HG03039 (cell line): Measurements from ENCODE around the gene ACTR3C.
"Not testable (repeated sequence)": the region's sequence is repeated elsewhere in the genome, so short reads cannot be mapped to it uniquely, and the experiment has no call there.

ENCODE experiments used
- ATAC-seq: cut with Tn5 transposase; IDR thresholded peaks from one replicate; pipeline ENCODE4 v1.9.1; 2021; ENCODE audit warnings: mild to moderate bottlenecking, moderate library complexity; ENCODE audit not compliant: unreplicated experiment

ACTR3C gene

DNA sequence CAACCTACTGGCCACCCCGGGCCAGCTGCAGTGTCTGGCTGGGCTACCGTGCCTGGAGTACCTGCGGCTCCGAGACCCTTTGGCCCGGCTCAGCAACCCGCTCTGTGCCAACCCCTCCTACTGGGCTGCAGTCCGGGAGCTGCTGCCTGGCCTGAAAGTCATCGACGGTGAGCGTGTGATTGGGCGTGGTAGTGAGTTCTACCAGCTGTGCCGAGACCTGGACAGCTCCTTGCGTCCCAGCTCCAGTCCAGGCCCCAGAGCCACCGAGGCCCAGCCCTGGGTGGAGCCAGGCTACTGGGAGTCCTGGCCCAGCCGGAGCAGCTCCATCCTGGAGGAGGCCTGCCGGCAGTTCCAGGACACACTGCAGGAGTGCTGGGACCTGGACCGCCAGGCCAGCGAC is 13.8 kb upstream of the ACTR3C start:
- ATAC-seq, result no peak

DNA sequence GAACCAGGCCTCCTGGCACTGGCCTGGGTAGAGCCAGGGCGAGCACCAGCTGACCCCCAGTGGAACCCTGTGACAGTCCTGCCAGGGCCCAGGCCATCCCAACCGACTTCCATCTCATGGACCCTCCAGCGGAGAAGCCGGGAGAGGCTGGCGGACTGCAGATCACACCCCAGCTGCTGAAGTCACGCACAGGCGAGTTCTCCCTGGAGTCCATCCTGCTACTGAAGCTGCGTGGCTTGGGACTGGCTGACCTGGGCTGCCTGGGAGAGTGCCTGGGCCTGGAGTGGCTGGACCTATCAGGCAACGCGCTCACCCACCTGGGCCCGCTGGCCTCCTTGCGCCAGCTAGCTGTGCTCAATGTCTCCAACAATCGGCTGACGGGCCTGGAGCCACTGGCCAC is 13.4 kb upstream of the ACTR3C start:
- no peak for ATAC-seq

- ATAC-seq, result no peak
Measured at GRCh38 chr7:150335774-150336112, 12.4 kb upstream of the ACTR3C start.

DNA sequence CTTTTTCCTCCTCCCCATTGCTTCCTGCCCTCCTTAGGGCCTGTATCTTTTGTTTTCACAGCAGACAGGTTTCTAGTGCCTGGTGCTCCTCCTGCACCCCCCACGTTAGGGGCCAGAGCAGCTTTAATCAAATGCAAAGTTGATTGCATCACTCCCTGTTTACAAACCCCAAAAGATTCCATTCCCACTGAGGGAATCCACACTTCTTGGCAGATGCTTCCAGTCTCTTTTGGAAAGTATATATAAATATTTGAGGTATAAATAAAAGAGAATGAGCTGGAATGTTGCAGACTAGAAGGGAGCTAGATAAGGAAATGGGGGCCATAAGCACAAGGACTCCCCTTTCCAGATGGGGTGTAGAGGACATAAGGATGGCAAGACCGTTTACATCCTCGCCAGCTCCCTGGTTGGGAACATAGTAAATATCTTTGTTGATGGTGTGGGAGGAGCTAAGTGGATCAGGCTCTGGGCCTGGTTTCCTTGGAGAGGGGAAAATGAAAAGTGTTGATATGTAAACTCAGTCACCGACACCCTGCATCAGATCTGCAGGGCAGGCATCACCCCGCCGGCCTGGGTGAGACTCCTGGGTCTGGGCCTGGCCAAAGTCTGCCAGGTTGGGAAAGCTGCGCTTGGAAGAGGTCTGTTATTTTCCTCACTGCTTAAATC is 11.9 kb upstream of the ACTR3C start:
- no peak for ATAC-seq

GRCh38 chr7:150334108-150334507 is 10.8 kb upstream of the ACTR3C start:
- ATAC-seq, result no peak

DNA sequence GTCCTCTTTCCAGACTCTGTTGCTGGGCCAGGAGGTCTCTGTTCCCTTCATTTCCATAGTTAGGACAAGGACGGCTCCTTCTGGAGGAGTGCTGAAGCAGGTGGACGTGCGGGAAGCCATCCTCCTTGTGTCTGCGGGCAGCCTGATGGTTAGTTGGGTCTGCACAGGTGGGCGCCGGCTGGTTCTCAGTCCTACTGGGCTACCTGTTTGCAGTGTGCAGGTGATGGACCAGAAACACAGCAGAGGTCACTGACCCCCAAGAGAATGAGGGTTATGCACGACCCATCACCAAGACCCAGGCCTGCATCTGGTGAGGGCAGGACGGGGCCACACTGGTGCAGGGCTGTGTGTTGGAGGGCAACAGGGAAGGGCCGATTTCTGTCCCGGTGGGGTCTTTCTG is 10.3 kb upstream of the ACTR3C start:
- no peak for ATAC-seq

- ATAC-seq, result no peak
Measured at GRCh38 chr7:150332852-150333635, 9.7 kb upstream of the ACTR3C start.

GRCh38 chr7:150330211-150330885 is 7.0 kb upstream of the ACTR3C start:
- ATAC-seq, result no peak

DNA sequence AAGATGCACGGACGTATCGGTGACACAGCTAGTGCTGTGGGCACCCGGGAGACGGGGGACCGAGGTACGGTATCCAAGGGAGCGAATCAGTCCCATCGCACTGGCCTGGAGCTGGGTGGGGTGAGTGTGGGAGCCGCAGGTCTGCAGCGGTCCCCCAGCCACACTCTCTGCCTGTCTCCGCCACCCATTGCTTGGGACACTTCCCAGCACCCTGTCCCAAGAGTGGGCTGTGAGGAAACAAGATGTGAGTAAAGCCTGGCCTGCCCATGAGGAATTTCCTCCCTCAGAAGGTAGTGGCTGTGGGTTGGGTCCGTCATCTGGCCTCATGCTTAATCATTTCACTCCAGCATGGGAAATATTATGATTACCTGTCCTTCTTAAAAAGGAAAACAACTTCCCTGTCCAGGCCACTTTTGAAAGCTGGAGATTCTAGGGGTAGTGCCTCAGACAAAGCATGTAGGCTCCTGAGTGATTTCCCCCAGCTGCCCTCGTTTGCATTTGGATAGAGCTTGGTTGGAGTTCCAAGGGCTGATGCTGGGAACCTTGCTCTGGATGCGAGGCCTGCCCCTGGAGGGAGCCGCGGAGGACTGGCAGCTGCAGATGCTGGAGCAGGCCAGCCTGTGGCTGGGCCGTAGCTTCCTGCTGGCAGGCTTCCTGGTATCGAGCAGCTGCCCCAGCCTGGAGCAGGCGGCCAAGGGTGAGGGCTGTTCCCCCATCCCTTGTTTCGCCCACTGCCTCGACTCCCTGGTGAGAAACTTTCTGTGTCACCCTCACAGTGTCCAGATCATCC is 6.2 kb upstream of the ACTR3C start:
- no peak for ATAC-seq

- no peak for ATAC-seq
Measured at GRCh38 chr7:150327308-150327707, 4.0 kb upstream of the ACTR3C start.

DNA sequence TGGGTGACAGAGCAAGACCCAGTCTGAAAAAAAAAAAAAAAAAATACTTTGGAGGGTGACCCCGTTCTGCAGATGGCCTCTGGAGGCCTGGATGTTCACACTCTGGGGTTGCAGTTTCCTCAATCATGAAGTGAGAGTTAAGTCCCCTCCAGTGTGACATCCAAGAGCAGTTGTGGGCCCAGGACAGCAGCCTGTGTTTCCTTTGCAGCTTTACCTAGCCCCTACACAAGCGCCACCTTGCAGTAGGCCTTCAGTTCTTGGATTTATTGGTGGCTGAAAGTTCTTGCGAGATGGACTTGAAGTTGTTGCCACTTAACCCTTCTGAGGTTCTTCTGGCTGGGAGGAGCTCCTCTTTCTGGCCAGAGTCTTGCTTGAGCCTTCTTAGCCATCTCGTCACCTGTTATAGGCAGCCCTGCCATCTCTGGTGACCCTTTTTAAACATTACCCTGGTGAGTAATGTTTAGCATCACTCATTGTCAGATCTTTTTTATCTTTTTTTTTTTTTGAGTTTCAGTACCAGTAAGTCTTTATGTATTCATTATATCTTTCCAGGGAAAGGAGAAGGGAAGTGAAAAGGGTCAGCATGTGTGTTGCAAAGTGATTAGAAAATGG is 3.4 kb upstream of the ACTR3C start:
- no peak for ATAC-seq

- ATAC-seq, result no peak
Measured at GRCh38 chr7:150325901-150326300, 2.6 kb upstream of the ACTR3C start.

GRCh38 chr7:150325110-150325611 is 1.8 kb upstream of the ACTR3C start:
- ATAC-seq, result no peak

DNA sequence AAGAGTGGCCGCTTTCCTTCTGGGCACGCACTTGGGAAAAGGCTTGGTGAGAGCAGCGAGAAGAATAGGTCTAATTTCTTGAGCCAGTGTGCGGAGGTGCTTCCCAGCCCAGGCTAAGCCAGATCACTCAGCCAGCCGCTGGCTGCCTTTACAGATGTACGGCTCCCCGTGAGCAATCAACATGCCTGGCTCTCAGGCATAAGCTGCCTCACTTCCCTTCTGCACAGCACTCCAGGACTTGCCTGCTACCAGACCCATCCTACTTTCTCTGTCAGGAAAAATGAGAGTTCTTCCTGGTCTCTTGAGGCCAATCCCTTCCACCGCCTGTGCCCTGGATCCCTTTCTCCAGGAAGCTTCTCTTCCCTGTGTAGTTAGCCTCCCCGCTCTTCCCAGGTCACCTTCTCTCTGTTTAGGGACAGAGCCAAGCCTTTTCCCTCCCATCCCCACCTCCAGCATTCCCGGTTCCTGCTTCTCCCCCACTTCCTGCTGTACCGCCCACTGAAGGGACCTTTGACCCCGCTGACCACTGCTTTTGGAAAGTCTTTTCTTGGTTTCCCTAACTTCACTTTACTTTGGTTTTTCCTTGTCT is 1.1 kb upstream of the ACTR3C start:
- ATAC-seq, result no peak

DNA sequence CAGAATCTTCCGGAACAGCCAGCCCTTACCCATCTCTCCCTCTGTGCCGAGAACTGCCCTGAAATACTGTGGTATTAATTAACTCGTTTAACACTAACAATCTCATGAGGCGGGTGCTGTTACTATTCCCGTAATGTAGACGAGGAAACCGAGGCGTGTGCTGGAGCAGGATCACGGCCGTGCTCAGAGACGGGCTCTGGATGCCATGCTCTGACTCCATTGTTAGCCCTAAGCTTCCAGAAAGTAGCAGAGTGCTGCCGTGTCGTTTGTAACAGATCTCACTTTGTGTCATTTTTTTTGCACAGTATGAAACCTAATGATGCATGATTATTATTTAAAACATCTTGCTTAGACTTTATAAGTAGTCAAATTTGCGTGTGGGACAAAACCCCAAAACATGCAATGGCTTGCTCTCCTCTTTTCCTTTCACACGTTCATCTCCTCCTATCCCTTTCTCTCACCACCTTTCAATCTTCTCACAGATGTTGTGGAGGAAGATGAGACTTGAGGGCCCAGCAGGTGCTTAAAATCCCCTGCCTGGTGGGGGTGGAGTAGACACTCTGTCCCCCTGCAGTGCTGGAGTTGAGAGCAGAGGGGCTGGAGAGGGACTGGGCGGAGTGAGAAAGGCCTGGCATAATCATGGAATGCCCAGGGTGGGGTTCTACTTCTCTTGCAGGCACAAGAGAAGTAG is 482 bp upstream of the ACTR3C start:
- peak; percentile 0 for ATAC-seq

GRCh38 chr7:150322114-150322832 is 1.1 kb downstream of the ACTR3C start:
- no peak for ATAC-seq

- ATAC-seq, result no peak
Measured at GRCh38 chr7:150321788-150322113, 1.6 kb downstream of the ACTR3C start.

DNA sequence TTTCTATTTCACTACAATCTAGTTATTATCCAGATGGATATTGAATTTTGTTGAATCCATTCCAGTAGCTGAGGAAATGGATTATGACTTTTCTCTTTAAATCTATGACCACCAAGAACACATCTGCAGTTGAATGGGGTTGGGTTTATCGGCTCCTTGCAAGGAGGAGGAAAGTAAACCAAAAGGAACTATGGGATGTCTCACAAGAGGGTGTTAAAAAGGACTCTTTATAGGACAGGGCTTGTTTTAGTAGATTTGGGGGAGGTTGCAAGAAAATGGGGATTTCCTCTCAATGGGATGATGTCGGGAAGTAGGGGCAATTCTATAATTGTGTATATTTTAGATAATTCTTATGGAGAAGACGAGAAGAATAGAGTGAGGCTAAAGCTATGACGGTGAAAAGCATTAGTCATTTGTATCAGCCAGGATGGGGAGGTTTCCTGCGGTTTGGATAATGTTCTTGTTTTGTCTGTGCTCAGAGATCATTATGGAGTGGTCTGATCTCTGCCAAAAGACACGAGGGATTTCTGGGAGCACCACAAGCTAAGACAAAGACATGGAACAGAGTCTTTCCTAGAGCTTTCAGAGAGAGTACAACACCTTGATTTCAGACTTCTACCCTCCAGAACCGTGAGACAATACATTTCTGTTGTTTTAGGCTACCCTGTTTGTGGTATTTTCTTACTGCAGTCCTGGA is 5.4 kb downstream of the ACTR3C start:
- ATAC-seq, result no peak

DNA sequence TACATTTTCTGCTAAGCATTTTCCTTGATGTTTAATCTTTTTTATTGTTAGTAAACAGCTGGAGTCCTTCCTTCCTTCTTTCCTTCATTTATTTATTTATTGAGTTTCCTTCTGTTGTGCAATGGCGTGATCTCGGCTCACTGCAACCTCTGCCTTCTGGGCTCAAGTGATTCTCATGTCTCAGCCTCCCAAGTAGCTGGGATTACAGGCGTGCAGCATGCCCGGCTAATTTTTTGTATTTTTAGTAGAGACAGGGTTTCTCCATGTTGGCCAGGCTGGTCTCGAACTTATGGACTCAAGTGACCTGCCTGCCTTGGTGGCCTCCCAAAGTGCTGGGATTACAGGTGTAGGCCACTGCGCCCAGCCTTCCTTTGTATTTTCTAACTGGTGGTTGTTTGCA is 6.4 kb downstream of the ACTR3C start:
- not testable (repeated sequence) for ATAC-seq
